Measurements from ENCODE around the gene GPR87.

GPR87 gene

GRCh38 chr3:151347432-151347831 lies 30.8 kb upstream of the GPR87 start:
- TF ChIP-seq CTCF (IDR thresholded peaks at IDR 0.05): no peak

- TF ChIP-seq CTCF (IDR thresholded peaks at IDR 0.05): no peak
Observed at GRCh38 chr3:151346292-151346691, 29.7 kb upstream of the GPR87 start.

- no peak for TF ChIP-seq CTCF (IDR thresholded peaks at IDR 0.05)
Observed at GRCh38 chr3:151345859-151346258, 29.2 kb upstream of the GPR87 start.

GRCh38 chr3:151331696-151332095 lies 15.1 kb upstream of the GPR87 start:
- TF ChIP-seq CTCF (IDR thresholded peaks at IDR 0.05): no peak

- no peak for TF ChIP-seq CTCF (IDR thresholded peaks at IDR 0.05)
Observed at GRCh38 chr3:151330899-151331298, 14.3 kb upstream of the GPR87 start.

GRCh38 chr3:151330379-151330778 lies 13.8 kb upstream of the GPR87 start:
- TF ChIP-seq CTCF (IDR thresholded peaks at IDR 0.05): no peak

- no peak for TF ChIP-seq CTCF (IDR thresholded peaks at IDR 0.05)
Observed at GRCh38 chr3:151329363-151329762, 12.7 kb upstream of the GPR87 start, which contains the start of gene P2RY13. TSS of gene P2RY13 (minus strand) at chr3:151329549. CDS start at chr3:151329528, 21 bp downstream.

- TF ChIP-seq CTCF (IDR thresholded peaks at IDR 0.05): no peak
Observed at GRCh38 chr3:151328298-151328995, 11.8 kb upstream of the GPR87 start.
